GM20000 (cell line): Measurements from ENCODE around the gene EPSTI1.
"Not testable (repeated sequence)": the region's sequence is repeated elsewhere in the genome, so short reads cannot be mapped to it uniquely, and the experiment has no call there.

Experiments
- DNase-seq: peaks from one replicate; pipeline ENCODE4 v3.0.0; 2012; ENCODE audit warnings: low spot score
- CTCF ChIP-seq: IDR thresholded peaks from 2 replicates; pipeline ENCODE4 v1.5.1; 2012; ENCODE audit warnings: mild to moderate bottlenecking, control low read depth; ENCODE audit errors: extremely low read depth, missing control alignments

EPSTI1 gene

GRCh38 chr13:42865768-42866102 lies 126.3 kb downstream of the EPSTI1 start:
- no peak for TF ChIP-seq CTCF
- DNase-seq: no peak

GRCh38 chr13:42864952-42865767 lies 126.9 kb downstream of the EPSTI1 start:
- no peak for DNase-seq
- TF ChIP-seq CTCF: no peak

DNA sequence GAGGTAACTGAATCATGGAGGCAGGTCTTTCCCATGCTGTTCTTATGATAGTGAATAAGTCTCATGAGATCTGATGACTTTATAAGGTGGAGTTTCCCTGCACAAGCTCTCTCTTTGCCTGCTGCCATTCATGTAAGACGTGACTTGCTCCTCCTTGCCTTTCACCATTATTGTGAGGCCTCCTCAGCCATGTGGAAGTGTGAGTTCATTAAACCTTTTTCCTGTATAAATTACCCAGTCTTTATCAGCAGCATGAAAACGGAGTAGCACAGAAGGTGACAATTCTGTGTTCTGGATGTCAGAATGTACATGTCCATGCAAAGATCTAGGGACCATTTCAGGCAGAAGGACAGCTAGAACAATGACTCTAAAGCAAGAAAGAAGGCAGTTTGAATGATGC lies 129.7 kb downstream of the EPSTI1 start:
- DNase-seq: not testable (repeated sequence)

DNA sequence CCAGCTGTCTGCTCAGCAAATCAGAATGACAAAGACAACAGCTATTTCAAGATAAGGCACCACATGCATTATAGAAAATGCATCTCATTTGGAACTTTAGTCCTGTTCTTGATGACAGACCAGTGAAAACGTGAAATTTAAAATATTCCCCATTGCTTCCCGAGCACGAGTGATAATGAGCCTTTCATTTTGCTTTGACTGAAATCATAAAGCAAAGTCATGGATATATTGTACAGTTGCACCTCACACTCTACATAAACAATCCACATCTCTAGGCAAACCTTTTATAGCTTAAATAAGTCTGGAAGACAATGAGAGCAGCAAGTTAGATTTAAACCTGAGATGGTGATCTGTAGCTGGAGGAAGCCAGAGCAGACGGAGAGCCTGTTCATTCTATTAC lies 131.6 kb downstream of the EPSTI1 start:
- no peak for DNase-seq
- TF ChIP-seq CTCF: no peak

- DNase-seq: no peak
- no peak for TF ChIP-seq CTCF
These were observed 132.3 kb downstream of the EPSTI1 start for GRCh38 chr13:42859760-42860159.

DNA sequence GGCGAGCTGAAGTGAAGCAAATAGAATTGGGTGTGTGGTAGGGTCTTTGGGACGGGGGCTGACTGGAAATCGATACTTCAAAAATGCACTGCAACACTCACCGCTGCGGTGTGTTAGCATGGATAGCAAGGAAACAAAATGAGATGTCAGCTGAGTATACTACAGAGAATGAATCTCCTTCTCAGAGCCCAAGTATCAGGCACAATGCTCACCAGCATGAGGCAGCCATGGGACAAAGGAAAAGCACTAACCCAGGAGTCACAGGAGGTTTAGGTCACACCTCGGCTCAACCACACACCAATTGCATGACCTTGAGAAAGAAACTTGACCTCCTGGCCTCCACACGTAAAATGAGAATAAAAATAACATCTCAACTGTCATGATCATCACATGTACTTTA lies 136.6 kb downstream of the EPSTI1 start:
- no peak for TF ChIP-seq CTCF
- DNase-seq: no peak

- TF ChIP-seq CTCF: no peak
- no peak for DNase-seq
These were observed 139.9 kb downstream of the EPSTI1 start for GRCh38 chr13:42852136-42852535.

- no peak for TF ChIP-seq CTCF
- DNase-seq: no peak
These were observed 142.8 kb downstream of the EPSTI1 start for GRCh38 chr13:42849200-42849599.
